ENCODE results near the gene CRYBB1. TPM values are rescaled to one million over a fixed set of nuclear protein-coding genes. Genes with fewer than 3 reads are reported as not detected.

Gene CRYBB1
- total RNA-seq, 4 donors from 2014 or later = 1.0 TPM; not detected in 3

DNA sequence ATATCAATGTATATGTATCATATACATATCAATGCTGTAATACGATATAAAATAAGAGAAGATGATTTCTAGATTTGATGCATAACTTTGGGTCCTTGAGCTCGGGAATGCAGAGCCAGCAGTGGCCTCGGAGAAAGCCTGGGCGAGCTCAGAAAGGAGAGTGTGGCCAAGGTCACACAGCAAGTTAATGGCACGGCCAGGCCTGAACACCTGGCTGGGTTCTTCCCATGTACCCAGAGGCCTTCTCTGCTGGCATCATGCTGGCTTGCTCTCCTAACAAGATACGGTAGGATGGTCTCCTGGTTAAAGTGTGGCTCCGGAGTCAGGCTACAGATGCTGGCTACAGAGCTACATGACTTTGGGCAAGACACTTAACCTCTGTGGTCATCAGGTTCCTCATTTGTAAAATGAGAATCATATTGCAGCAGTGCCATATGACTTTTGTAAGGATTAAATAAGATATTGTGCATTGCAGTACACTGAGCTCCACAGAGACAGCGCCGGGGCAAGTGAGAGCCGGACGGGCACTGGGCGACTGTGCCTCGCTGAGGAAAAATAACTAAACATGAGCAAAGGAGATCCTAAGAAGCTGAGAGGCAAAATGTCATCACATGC, 57.8 kb downstream of the CRYBB1 start:
- no peak for DNase-seq
- intact Hi-C loops (cut with DNase I) = no loop called here
- peaks cover 64 to 67% of the 10 kb centered on the region in 2 donors for H3K4me1 ChIP-seq
- peak overlapping the region in 2 of 3 donors; percentile 2 to 16 for H3K27ac ChIP-seq
- WGBS, 2 donors = 79 to 91% methylated on average over 13 of the region's 13 CpGs
- H3K27me3 ChIP-seq = no peaks in the 10 kb centered on the region
- TF ChIP-seq CTCF (IDR thresholded peaks at IDR 0.05) (no peak), POLR2A (IDR thresholded peaks at IDR 0.05) (no peak)
- H3K9me3 ChIP-seq = no peaks in the 10 kb centered on the region
- no peak overlapping the region for H3K4me3 ChIP-seq (replicated peaks in 1 of 3)
- no peaks in the 10 kb centered on the region for H3K36me3 ChIP-seq

- WGBS, 2 donors = 30 to 34% methylated on average over 3 of the region's 3 CpGs
- TF ChIP-seq POLR2A (IDR thresholded peaks at IDR 0.05) (no peak), CTCF (IDR thresholded peaks at IDR 0.05) (no peak)
- intact Hi-C loops (cut with DNase I) = no loop called here
Measured at GRCh38 chr22:26558248-26558895, 59.5 kb downstream of the CRYBB1 start.

DNA sequence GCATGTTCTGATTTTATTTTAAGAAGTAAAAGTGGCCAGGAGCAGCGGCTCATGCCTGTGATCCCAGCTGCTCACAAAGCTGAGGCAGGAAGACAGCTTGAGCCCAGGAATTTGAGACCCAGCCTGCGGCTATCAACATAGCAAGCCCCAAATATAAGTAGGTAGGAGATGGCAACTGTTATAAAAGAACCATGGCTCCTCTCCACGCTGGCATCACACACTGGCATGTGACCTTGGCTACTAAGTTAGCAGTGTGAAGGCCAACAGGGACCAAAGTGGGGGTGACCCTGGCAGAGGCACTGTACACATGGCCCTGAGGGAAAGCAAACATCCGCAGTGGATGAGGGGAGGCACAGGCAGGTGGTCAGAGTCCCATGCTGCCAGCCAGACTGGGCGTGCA, 60.9 kb downstream of the CRYBB1 start:
- Histone ChIP-seq H3K27me3 (no peaks in the 10 kb centered on the region), H3K27ac (no peak overlapping the region), H3K4me3 (replicated peaks in 1 of 3) (no peak overlapping the region), H3K4me1 (peaks cover 57 to 66% of the 10 kb centered on the region in 2 donors), H3K9me3 (no peaks in the 10 kb centered on the region), H3K36me3 (no peaks in the 10 kb centered on the region)
- TF ChIP-seq POLR2A (IDR thresholded peaks at IDR 0.05) (no peak), CTCF (IDR thresholded peaks at IDR 0.05) (no peak)
- intact Hi-C loops (cut with DNase I) = no loop called here
- 87 to 93% methylated on average over 5 of the region's 5 CpGs for WGBS, 2 donors
- DNase-seq = no peak

More at GRCh38 chr22:26558248-26558895, 59.5 kb downstream of the CRYBB1 start:
- no peaks in the 10 kb centered on the region for H3K36me3 ChIP-seq
- H3K4me1 ChIP-seq = peaks cover 63 to 67% of the 10 kb centered on the region in 2 donors
- no peaks in the 10 kb centered on the region for H3K27me3 ChIP-seq
- no peak for DNase-seq
- no peak overlapping the region for H3K4me3 ChIP-seq (replicated peaks in 1 of 3)
- H3K27ac ChIP-seq = peak overlapping the region; percentile 58 to 69 (median 61)
- H3K9me3 ChIP-seq = no peaks in the 10 kb centered on the region

DNA sequence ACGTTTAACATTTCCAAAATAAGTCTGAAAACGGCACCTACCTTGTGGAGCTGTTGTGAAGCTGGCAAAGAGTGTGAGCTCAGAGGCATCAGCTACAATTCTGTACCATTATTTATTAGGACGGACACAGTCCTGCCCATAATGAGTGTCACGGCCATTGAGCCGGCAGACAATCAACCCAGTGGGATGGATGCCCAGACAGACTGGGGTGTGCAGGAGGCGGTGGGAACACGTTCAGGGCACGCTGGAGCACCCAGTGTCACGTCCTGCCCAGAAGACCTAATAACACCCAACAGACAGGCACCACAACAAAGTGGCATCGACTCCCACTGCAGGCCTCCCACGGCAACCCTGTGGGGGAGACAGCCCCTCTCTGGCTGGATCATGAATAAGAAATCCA, 62.3 kb downstream of the CRYBB1 start:
- no peak for TF ChIP-seq POLR2A (IDR thresholded peaks at IDR 0.05)
- TF ChIP-seq CTCF (IDR thresholded peaks at IDR 0.05) = no peak
- Histone ChIP-seq H3K27ac (peak overlapping the region; percentile 45 to 86 (median 71)), H3K4me3 (replicated peaks in 1 of 3) (no peak overlapping the region), H3K27me3 (no peaks in the 10 kb centered on the region), H3K4me1 (peaks cover 61 to 77% of the 10 kb centered on the region in 2 donors), H3K9me3 (no peaks in the 10 kb centered on the region), H3K36me3 (no peaks in the 10 kb centered on the region)
- DNase-seq = peak; percentile 54 to 66
- 38% methylated on average over 9 to 10 of the region's 11 CpGs for WGBS, 2 donors
- intact Hi-C loops (cut with DNase I) = no loop called here

DNA sequence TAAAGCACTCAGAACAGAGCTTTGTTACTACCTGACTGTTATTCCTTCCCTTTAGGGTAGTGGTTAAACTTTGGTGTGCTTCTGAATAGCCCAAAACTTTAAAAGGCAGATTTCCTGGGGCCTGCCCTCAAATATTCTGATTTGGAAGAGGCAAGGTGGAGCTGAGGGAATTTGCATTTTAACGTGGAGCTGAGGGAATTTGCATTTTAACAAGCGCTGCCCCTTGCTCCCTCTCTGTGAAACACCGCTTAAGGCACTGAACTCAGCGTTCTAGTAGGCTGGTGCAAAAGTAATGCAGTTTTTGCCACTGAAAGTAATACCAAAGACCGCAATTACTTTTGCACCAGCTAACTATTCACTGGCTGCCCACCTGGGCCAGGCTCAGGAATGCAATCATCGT, 62.9 kb downstream of the CRYBB1 start:
- TF ChIP-seq CTCF (IDR thresholded peaks at IDR 0.05) (no peak), POLR2A (IDR thresholded peaks at IDR 0.05) (no peak)
- Histone ChIP-seq H3K4me1 (peaks cover 63 to 82% of the 10 kb centered on the region in 2 donors), H3K27me3 (no peaks in the 10 kb centered on the region), H3K36me3 (no peaks in the 10 kb centered on the region), H3K9me3 (no peaks in the 10 kb centered on the region), H3K4me3 (replicated peaks in 1 of 3) (no peak overlapping the region), H3K27ac (peak overlapping the region; percentile 45 to 86 (median 71))
- WGBS, 2 donors = 66 to 70% methylated on average over 6 of the region's 6 CpGs
- no peak for DNase-seq
- intact Hi-C loops (cut with DNase I) = no loop called here
